Retinal pigment epithelial cell (primary cell): ENCODE measurements around the gene INO80C.

Experiments
- DNase-seq: peaks from one replicate; pipeline ENCODE4 v3.0.0-alpha.2; 2010; ENCODE audit warnings: low read depth
- H3K4me3 ChIP-seq: 2 replicates; pipeline ENCODE4 v1.5.1; 2011; ENCODE audit warnings: mild to moderate bottlenecking, low read length, control low read depth, moderate library complexity
- CTCF ChIP-seq: conservative IDR thresholded peaks from 2 replicates; pipeline ENCODE4 v1.5.1; 2011; ENCODE audit warnings: low read depth, low read length, control low read depth, inconsistent platforms

INO80C gene

DNA sequence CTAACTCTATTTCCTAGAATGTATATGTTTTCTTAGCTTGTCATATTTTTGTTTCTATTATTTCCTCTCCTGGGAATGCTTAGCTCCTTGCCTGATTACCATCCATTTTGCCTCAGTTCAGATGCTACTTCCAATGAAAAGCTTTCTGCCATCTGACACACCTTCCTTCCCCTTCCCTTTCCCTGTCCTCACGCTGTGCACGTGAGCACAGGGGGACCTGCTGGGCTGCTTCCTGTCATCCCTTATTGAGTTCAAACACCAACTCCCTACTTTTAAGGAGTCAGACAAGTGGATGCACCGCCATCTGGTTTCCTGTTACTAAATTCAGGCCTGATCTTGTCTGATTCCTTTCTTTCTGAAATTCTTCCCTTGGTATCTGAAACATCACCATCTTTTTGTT lies 2.4 kb upstream of the INO80C start:
- H3K4me3 ChIP-seq, result no peak overlapping the region
- no peak for TF ChIP-seq CTCF
- DNase-seq, result no peak

- TF ChIP-seq CTCF, result no peak
- no peak for DNase-seq
- H3K4me3 ChIP-seq, result peak overlapping the region; percentile 85
Measured at GRCh38 chr18:35497027-35497369, 762 bp downstream of the INO80C start.

DNA sequence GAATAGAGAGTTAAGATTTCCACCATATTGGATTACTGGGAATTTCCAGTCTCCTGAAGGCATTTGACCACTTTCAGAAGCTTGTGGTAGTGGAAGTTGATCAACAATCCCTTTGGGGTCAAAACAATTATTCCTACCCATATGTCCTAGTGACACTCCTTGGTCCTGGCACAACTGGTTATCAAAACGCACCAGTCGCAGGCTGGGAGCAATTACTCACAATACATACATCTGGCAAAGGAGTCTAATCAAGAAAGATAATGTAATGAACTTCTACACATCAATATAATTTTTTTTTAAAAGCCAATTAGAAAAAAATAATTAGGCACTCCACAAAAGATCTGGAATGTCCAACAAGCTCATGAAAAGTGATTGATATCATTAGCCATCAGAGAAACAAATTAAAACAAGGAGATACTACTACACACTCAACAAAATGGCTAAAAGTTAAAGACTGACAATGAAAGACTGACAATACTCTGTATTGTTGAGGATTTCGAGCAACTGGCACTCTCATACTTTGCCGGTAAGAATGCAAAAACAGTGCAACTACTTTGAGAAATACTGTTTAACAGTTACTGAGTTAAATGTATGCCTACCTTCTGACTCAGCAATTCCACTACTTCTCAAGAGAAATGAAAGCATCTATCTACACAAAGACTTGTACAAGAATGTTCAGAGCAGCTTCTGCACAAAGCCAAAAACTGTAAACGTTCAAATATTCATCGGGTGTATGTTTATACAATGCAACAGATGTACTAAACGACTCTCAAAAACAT lies 2.0 kb downstream of the INO80C start:
- TF ChIP-seq CTCF, result no peak
- no peak for DNase-seq
- H3K4me3 ChIP-seq, result no peak overlapping the region

GRCh38 chr18:35494251-35495220 lies 3.2 kb downstream of the INO80C start:
- TF ChIP-seq CTCF, result no peak
- H3K4me3 ChIP-seq, result peak overlapping the region; percentile 1
- DNase-seq, result no peak

DNA sequence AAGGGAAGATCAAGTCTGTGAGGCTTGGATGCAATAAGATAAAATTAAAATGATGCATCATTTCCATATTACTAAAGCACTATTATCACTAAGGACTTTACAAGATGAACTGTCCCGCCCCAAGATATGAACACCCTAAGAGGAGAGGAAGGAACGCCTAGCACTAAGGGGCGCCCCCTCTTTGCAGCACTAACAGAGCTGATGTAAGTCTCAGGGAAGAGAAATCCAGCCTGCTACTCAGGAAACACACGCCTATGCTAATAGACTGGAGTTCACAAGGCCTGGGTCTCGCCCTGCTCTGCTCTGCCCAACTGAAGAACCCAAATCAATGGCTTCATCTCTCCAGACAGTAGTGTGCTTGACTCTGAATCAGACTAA lies 6.1 kb downstream of the INO80C start:
- H3K4me3 ChIP-seq, result no peak overlapping the region
- DNase-seq, result no peak
- TF ChIP-seq CTCF, result peak; percentile 2

DNA sequence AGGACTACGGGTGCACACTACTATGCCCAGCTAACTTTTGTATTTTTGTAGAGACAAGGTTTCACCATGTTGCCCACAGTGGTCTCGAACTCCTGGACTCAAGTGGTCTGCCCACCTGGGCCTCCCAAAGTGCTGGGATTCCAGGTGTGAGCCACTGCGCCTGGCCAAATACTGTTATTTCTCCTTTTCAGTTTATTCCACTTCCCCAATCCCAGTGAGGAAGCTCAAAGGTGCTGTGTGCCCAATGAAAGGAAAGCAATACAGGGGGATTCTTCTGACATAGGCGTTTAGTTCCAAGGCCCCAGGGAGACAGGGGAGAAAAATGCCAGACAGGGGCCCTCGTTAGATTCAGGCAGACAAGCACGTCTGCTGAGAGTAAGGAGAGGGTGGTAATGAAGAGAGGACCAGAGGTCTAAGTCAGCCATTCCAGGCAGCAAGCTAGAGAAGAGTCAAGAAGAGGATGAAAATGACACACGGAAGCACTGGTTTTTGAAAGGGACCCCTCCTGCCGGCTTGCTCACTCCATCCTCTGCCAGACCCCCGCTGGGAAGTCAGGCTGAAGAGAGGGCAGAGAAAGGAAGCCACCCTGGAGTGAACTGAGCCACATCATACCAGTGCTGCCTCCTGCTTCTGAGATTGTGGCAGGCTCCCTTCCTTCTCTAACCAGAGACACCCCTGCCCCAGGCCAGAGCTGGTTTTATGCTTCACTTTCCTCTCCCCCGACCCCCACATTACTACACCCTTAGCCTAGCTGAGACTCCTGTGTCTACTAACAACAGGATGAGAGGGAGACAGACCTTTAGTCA lies 6.7 kb downstream of the INO80C start:
- no peak overlapping the region for H3K4me3 ChIP-seq
- no peak for TF ChIP-seq CTCF
- no peak for DNase-seq
